ENCODE data around the gene FBF1. TPM values are rescaled to one million over a fixed set of nuclear protein-coding genes. Genes with fewer than 3 reads are reported as not detected.
"Not testable (repeated sequence)": the region's sequence is repeated elsewhere in the genome, so short reads cannot be mapped to it uniquely, and the experiment has no call there.

Gene FBF1
- total RNA-seq, 1 donor from 2014 or later: 27.5 TPM

DNA sequence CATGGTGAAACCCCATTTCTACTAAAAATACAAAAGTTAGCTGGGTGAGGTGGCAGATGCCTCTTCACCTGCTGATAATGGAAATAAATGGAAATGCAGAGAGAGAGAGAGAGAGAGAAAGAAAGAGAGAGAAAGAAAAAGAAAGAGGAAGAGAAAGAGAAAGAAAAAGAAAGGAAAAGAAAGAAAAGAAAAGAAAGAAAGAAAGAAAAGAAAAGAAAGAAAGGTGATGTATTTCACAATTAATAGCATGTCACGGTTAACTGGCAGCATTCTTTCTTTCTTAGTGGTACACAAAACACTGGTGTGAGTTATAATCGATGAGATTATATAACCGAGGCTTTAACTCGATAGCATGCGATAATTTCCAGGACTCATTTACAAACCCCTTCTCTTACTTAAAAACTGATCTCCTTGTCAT lies 34.9 kb upstream of the FBF1 start:
- Mint-ChIP-seq H3K4me1 (ENCODE audit: unreplicated experiment) (peaks cover 36% of the 10 kb centered on the region), H3K36me3 (peaks cover 27% of the 10 kb centered on the region), H3K4me3 (peak overlapping the region; percentile 76), H3K27me3 (no peaks in the 10 kb centered on the region), H3K27ac (peak overlapping the region; percentile 49), H3K9me3 (no peaks in the 10 kb centered on the region)
- TF ChIP-seq CTCF (conservative IDR thresholded peaks at IDR 0.05): no peak
- DNase-seq (ENCODE audit: extremely low spot score, unreplicated experiment): no peak

GRCh38 chr17:75975187-75975586 lies 34.3 kb upstream of the FBF1 start:
- Mint-ChIP-seq H3K36me3 (peaks cover 31% of the 10 kb centered on the region), H3K4me1 (ENCODE audit: unreplicated experiment) (peaks cover 38% of the 10 kb centered on the region)
- H3K27me3 Mint-ChIP-seq; DNase-seq (ENCODE audit: extremely low spot score, unreplicated experiment); H3K4me3 Mint-ChIP-seq; H3K9me3 Mint-ChIP-seq; H3K27ac Mint-ChIP-seq: not testable (repeated sequence)

DNA sequence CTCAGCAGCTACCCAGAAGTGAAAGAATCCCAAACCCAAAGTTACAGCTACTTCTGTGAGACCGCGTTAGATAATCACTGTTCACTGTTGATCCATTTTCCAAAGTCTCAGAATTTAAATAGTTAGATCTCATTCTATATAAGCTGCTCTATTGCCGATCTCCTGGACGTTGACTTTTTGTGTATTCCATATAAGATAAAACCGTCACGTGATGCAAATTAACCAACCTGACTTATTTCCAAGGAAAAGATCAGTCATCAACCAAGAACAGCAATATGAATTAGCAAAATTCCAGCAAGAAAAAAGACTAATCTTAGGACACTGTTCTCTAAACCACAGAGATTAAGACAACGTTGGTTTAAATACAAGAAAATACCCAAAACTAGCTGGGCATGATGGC lies 29.8 kb upstream of the FBF1 start:
- no peaks in the 10 kb centered on the region for H3K9me3 Mint-ChIP-seq
- no peak overlapping the region for H3K27ac Mint-ChIP-seq
- TF ChIP-seq CTCF (conservative IDR thresholded peaks at IDR 0.05): no peak
- peaks cover 27% of the 10 kb centered on the region for H3K36me3 Mint-ChIP-seq
- no peak for DNase-seq (ENCODE audit: extremely low spot score, unreplicated experiment)
- H3K27me3 Mint-ChIP-seq: no peaks in the 10 kb centered on the region
- peaks cover 17% of the 10 kb centered on the region for H3K4me1 Mint-ChIP-seq (ENCODE audit: unreplicated experiment)
- no peak overlapping the region for H3K4me3 Mint-ChIP-seq

GRCh38 chr17:75970011-75970523 lies 29.2 kb upstream of the FBF1 start:
- no peaks in the 10 kb centered on the region for H3K27me3 Mint-ChIP-seq
- H3K4me1 Mint-ChIP-seq (ENCODE audit: unreplicated experiment): peaks cover 15% of the 10 kb centered on the region
- TF ChIP-seq CTCF (conservative IDR thresholded peaks at IDR 0.05): no peak
- H3K9me3 Mint-ChIP-seq: no peaks in the 10 kb centered on the region
- H3K4me3 Mint-ChIP-seq: no peak overlapping the region
- peaks cover 27% of the 10 kb centered on the region for H3K36me3 Mint-ChIP-seq
- DNase-seq (ENCODE audit: extremely low spot score, unreplicated experiment): no peak
- H3K27ac Mint-ChIP-seq: no peak overlapping the region

- H3K27ac Mint-ChIP-seq; DNase-seq (ENCODE audit: extremely low spot score, unreplicated experiment); H3K4me3 Mint-ChIP-seq; H3K27me3 Mint-ChIP-seq; H3K9me3 Mint-ChIP-seq: not testable (repeated sequence)
- peaks cover 11% of the 10 kb centered on the region for H3K4me1 Mint-ChIP-seq (ENCODE audit: unreplicated experiment)
- peaks cover 30% of the 10 kb centered on the region for H3K36me3 Mint-ChIP-seq
These were observed 28.2 kb upstream of the FBF1 start for GRCh38 chr17:75969044-75969443.

DNA sequence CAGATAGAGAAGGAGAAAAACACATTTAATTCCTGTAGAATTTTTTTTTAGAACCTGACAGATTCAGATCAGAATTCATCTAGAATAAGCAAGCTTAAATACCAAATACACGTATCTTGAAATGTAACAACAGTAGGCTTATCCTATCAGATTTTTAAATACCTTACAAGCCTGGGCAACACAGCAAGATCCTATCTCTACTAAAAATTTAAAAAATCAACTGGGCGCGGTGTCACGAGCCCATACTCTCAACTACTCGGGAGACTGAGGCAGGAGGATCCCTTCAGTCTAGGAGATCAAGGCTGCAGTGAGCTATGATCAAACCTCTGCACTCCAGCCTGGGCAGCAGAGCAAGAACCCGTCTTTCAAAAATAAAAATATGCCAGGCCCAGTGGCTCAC lies 24.6 kb upstream of the FBF1 start:
- Mint-ChIP-seq H3K36me3 (peaks cover 17% of the 10 kb centered on the region), H3K27me3 (no peaks in the 10 kb centered on the region), H3K27ac (no peak overlapping the region), H3K4me1 (ENCODE audit: unreplicated experiment) (peaks cover 6% of the 10 kb centered on the region), H3K4me3 (no peak overlapping the region), H3K9me3 (no peaks in the 10 kb centered on the region)
- DNase-seq (ENCODE audit: extremely low spot score, unreplicated experiment): no peak
- no peak for TF ChIP-seq CTCF (conservative IDR thresholded peaks at IDR 0.05)
